ENCODE measurements around the gene SLC17A9.

- TF ChIP-seq POLR2A (IDR thresholded peaks at IDR 0.05; ENCODE audit: low read length) (peak; percentile 72), GATA1 (IDR thresholded peaks at IDR 0.05; ENCODE audit: low read depth, low read length) (no peak)
Measured at GRCh38 chr20:62926229-62927127, 26.0 kb upstream of the SLC17A9 start, which contains the start of gene DIDO1.
